ENCODE results near the gene RNF167. TPM values are rescaled to one million over a fixed set of nuclear protein-coding genes. Genes with fewer than 3 reads are reported as not detected.

The RNF167 gene
- total and polyA plus RNA-seq, 12 donors = 65.0 to 202 (median 85.5) TPM

DNA sequence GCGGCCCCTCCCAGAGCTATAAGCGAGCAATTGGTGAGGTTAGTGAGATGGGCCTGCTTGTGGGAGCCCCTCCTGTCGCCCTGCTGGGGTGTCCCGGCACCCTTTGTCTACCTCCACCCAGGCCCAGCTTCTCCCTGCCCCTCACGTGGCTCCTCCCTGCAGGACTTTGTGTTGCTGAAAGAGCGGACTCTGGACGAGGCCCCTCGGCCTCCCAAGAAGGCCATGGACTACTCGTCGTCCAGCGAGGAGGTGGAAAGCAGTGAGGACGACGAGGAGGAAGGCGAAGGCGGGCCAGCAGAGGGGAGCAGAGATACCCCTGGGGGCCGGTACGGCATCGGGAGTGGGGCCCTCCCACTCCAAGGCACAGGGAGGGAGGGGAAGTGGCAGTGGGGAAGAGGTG, 46.8 kb upstream of the RNF167 start:
- TF ChIP-seq, protein P1, sequence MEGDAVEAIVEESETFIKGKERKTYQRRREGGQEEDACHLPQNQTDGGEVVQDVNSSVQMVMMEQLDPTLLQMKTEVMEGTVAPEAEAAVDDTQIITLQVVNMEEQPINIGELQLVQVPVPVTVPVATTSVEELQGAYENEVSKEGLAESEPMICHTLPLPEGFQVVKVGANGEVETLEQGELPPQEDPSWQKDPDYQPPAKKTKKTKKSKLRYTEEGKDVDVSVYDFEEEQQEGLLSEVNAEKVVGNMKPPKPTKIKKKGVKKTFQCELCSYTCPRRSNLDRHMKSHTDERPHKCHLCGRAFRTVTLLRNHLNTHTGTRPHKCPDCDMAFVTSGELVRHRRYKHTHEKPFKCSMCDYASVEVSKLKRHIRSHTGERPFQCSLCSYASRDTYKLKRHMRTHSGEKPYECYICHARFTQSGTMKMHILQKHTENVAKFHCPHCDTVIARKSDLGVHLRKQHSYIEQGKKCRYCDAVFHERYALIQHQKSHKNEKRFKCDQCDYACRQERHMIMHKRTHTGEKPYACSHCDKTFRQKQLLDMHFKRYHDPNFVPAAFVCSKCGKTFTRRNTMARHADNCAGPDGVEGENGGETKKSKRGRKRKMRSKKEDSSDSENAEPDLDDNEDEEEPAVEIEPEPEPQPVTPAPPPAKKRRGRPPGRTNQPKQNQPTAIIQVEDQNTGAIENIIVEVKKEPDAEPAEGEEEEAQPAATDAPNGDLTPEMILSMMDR (IDR thresholded peaks at IDR 0.05) = no peak
- no peak for ATAC-seq
- intact Hi-C loops (cut with DNase I) = loop anchor here in 2 of 10 donors (5.0 to 10.0 kb wide), 2 partner anchors 181 to 188 kb away; partner anchors contain the start of genes ARRB2 (in 1 of the 2) and PELP1 (in 1 of the 2)
- no peaks in the 10 kb centered on the region for H3K27me3 ChIP-seq
- DNase-seq = no peak
- H3K36me3 ChIP-seq = peaks cover 13 to 89% (median 60%) of the 10 kb centered on the region in 9 donors
- H3K9me3 ChIP-seq = no peaks in the 10 kb centered on the region
- WGBS, 2 donors = 89 to 90% methylated on average over 17 to 18 of the region's 18 CpGs
- H3K27ac ChIP-seq = no peak overlapping the region
- H3K4me3 ChIP-seq = no peak overlapping the region
- peaks cover 0 to under 1% (median 0%) of the 10 kb centered on the region in 9 donors for H3K4me1 ChIP-seq

GRCh38 chr17:4893721-4894560, 46.1 kb upstream of the RNF167 start:
- no peak for DNase-seq
- TF ChIP-seq, protein P1 (IDR thresholded peaks at IDR 0.05) = no peak
- H3K4me1 ChIP-seq = peaks cover 0 to 8% (median 5%) of the 10 kb centered on the region in 9 donors
- H3K9me3 ChIP-seq = no peaks in the 10 kb centered on the region
- no peak overlapping the region for H3K27ac ChIP-seq
- no peak for ATAC-seq
- WGBS, 2 donors = 89 to 91% methylated on average over 31 of the region's 31 CpGs
- no peak overlapping the region for H3K4me3 ChIP-seq
- intact Hi-C loops (cut with DNase I) = loop anchor here in 2 of 10 donors (5.0 to 10.0 kb wide), 2 partner anchors 182 to 189 kb away; partner anchors contain the start of genes ARRB2 (in 1 of the 2) and PELP1 (in 1 of the 2)
- H3K36me3 ChIP-seq = peaks cover 13 to 84% (median 59%) of the 10 kb centered on the region in 9 donors
- peaks cover 0 to 5% (median 3%) of the 10 kb centered on the region in 7 donors for H3K27me3 ChIP-seq

- TF ChIP-seq, protein P1 (IDR thresholded peaks at IDR 0.05) = no peak
- Histone ChIP-seq H3K4me1 (peaks cover 0 to 19% (median 16%) of the 10 kb centered on the region in 9 donors), H3K36me3 (peaks cover 13 to 75% (median 58%) of the 10 kb centered on the region in 9 donors), H3K9me3 (no peaks in the 10 kb centered on the region), H3K27me3 (peaks cover 0 to 17% (median 15%) of the 10 kb centered on the region in 7 donors), H3K27ac (no peak overlapping the region), H3K4me3 (no peak overlapping the region)
- intact Hi-C loops (cut with DNase I) = loop anchor here in 1 of 10 donors (10.0 kb wide), 1 partner anchor 190 kb away; the partner anchor contains the start of gene PELP1
- 93 to 96% methylated on average over 13 of the region's 13 CpGs for WGBS, 2 donors
- DNase-seq (no peak), ATAC-seq (no peak)
Measured at GRCh38 chr17:4895121-4895520, 44.9 kb upstream of the RNF167 start.

DNA sequence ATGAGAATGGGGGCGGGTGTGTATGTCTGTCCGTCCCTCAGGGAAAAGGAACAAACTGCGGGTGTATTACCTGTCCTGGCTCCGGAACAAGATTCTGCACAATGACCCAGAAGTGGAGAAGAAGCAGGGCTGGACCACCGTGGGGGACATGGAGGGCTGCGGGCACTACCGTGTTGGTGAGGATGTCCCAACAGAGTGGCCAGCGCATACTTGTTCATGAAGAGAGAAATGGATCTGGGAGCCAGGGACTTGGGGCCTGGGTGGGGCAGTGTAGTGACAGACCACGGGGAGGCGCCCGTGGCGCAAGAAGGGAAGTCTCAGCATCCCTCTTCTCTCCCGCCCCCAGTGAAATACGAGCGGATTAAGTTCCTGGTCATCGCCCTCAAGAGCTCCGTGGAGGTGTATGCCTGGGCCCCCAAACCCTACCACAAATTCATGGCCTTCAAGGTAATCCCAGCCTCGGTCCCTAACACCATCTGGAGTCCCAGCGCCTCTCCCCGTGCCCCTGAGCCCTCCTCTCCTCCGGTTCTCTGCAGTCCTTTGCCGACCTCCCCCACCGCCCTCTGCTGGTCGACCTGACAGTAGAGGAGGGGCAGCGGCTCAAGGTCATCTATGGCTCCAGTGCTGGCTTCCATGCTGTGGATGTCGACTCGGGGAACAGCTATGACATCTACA, 44.3 kb upstream of the RNF167 start:
- TF ChIP-seq, protein P1 (IDR thresholded peaks at IDR 0.05) = no peak
- ATAC-seq = no peak
- intact Hi-C loops (cut with DNase I) = loop anchor here in 1 of 10 donors (10.0 kb wide), 1 partner anchor 191 kb away; the partner anchor contains the start of gene PELP1
- no peak overlapping the region for H3K4me3 ChIP-seq
- H3K9me3 ChIP-seq = no peaks in the 10 kb centered on the region
- H3K36me3 ChIP-seq = peaks cover 7 to 68% (median 51%) of the 10 kb centered on the region in 9 donors
- peaks cover 0 to 23% (median 20%) of the 10 kb centered on the region in 7 donors for H3K27me3 ChIP-seq
- peaks cover 0 to 26% (median 23%) of the 10 kb centered on the region in 9 donors for H3K4me1 ChIP-seq
- H3K27ac ChIP-seq = no peak overlapping the region
- no peak for DNase-seq
- WGBS, 2 donors = 77 to 80% methylated on average over 27 of the region's 27 CpGs

Measured in heart right ventricle (tissue), 16 donors.